Islet precursor cell (in vitro differentiated cells): ENCODE data around the gene PTPRN2.

Experiments
- DNase-seq: peaks from one replicate; pipeline ENCODE4 v3.0.0-alpha.2; 2018

The PTPRN2 gene

DNA sequence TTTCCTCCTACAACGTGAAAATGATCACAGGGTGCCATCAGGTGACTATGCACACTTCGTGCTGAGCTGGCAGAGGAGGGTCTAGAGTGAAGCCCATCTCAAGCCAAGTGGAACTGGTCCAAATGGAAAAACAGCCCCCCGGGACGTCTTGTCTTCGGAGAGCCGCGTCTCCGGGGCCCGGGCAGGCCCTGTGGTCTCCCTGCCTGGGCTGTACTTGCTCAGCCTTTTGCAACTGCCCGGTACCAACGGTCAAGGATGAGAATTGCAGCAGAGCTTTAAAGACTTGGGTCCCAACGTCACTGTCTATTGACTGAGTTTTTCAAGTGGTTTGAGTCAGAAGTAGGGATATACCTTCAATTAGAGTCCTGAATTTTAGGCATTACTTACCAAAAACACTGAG, 315.5 kb downstream of the PTPRN2 start:
- DNase-seq: no peak

DNA sequence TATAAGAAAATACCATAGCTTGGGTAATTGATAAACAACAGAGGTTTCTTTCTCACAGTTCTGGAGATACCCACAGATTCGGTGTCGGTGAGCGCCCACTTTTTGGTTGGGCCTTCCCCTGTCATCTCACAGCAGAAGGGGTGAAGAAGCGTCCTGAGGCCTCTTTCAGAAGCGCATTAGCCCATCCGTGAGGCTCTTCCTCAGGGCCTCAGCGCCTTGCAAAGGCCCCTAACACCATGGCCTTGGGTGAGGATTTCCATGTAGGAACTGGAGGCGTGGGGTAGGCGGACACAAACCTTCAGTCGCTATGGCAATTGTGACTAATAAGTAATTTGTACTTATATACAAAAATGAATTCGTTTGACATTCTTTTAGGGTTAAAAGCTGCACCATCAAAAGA, 316.0 kb downstream of the PTPRN2 start:
- DNase-seq: no peak

DNA sequence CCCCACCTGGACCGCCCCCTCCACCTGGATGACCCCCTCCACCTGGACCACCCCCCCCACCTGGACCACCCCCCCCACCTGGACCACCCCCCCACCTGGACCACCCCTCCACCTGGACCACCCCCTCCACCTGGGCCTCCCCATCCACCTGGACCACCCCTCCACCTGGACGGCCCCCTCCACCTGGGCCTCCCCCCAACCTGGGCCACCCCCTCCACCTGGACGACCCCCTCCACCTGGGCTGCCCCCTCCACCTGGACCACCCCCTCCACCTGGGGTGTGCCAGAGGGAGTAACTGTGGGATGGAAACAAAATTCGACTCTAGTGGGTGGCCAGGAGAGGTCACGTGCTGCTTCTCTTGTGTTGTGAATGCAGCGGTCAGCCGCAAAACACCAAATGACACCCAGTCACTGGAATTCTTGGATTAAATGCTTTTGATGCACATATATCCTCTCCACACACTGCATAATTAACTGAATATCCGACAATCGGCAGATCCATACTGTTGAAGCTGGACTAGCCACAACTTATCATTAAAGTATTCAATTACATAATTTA, 316.7 kb downstream of the PTPRN2 start:
- no peak for DNase-seq

DNA sequence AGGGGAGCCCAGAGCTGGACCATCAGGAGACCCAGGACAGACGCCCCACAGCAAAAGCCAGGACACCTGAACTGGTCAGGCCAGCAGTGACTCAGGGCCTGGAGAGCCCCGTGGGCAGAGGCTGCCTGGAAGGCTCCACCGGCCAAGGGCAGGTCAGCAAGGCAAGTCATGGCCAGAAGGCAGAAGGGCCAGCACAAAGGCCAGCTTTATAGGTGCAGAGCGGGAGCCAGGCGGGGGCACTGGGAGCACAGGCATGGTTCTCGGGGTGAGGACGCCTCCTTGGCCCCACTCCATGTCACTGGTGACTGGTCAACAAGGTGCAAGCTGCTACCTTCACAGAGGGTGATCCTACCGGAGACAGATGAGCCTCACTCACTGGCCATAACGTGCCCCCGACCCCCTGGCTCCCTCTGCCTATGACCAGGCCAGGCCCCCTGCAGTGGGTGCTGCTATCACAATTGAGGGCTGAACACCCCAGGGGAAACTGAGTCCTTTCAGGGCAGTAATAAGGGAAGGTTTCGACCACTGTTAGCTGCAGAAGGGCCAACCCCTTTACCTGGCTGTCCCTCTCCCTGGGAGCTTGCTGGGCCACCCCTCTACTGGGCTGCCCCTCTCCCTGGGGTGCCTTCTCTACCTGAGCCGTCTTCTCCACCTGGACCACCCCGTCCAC, 317.4 kb downstream of the PTPRN2 start:
- no peak for DNase-seq

DNA sequence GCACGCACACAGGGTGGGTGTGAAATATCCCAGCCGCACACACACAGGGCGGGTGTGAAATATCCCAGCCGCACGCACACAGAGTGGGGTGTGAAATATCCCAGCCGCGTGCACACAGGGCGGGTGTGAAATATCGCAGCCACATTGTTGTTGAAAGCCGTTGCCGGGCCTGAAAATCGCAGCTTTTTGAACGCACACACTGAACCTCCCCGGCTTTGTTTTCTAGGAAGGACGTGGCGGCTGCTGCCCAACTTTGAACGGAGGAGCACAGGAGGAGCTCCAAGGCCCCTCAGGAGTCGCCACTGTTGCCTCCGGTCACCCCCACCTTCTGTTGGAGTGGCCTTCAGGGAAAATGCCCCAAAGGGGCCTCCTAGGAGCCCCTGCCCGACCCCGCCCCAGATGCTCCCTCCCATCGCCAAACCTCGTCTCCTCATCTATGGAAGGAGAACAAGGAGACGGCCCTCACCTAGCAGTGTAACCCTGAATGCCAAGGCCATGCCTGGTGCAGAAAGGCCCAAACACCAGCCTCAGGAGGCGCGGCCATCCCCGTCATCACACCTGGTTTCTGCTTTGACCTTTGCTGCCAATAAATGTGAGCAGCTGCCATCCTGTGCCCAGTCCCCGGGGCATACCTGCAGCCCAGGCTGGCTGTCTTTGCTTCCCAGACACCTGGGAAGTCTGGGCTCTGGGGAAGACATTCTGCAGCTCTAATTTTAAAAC, 318.6 kb downstream of the PTPRN2 start:
- no peak for DNase-seq

DNA sequence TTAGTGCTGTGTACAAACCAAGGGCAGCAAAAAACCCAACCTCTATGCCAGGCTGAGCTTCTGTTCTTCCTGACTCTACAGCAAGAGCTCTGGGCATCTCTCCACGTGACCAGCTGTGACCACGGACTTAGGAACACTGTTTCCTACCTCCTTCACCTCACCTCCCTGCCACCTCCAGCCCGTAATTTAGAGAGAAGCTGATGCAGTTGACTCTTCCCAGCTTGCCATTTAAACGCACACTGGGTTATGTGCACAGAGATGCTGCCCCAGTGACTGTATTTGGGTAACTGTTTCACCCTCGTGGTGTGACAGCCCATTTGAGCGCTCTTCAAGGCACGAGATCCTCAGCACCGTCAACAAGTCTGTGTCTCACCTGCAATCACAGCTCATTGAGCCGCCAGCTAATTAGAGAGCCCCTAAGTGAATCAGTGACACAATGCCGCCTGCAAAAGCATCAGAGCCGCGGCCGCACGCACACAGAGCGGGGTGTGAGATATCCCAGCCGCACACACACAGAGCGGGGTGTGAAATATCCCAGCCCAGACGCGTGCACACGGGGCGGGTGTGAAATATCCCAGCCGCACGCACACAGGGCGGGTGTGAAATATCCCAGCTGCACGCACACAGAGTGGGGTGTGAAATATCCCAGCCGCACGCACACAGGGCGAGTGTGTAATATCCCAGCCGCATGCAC, 319.7 kb downstream of the PTPRN2 start:
- DNase-seq: no peak

DNA sequence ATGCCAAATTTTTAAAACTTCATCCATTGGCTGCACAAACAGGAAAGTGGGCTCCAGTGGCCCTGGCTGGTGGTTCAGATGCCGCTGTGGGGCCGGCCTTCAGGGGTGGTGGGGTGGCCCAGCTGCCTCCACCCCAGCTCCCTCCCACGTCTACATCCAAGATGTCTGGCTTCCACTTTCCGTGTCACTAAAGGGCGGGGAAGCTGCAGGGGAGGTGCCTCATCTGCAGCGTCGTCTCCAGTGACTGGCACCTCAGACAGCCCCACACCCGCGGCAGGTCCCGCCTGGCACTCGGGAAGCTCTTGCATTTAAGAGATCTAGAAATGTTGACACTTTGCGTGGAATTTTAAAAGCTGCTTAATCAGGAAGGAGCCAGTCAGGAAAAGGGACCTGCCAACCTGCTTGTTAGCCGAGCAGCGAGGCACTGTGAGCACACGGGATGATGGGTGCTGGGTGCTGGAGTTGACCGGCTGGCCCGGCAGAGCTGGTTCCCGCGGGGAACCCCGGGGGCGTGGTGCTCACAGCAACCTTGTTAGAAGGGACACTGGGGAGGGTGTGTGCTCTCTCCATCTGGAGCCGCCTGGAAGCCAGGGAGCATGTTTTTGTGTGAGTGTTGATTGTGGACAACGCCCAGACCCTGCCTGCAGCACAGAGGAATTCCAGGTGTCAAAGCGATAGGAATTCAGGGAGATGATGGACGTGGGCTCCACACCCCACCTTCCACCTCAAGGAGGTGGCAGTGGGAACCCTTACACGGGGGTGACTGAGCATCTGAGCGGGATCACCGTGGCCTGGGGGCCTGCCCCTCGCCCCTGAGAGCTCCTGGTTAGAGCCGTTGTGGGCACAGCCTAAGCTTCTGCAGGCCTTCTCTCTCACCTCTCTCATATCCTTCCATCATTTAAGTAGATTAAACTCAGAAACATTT, 320.5 kb downstream of the PTPRN2 start:
- no peak for DNase-seq

DNA sequence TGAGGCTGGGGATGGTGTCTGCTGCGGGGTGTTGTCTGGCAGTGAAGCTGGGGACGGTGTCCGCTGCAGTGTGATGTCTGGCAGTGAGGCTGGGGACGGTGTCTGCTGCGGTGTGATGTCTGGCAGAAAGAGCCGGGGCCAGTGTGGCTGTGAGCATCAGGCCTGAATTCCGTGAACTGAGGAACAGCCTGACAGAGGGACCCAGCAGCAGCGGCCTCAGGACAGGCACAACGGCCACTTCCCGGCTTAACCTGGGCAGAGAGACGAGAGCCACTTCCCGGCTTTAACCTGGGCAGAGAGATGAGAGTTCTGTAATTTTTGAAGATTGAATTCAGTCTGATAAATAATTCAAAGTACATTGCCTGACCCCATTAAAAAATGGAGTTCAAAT, 321.2 kb downstream of the PTPRN2 start:
- DNase-seq: no peak

DNA sequence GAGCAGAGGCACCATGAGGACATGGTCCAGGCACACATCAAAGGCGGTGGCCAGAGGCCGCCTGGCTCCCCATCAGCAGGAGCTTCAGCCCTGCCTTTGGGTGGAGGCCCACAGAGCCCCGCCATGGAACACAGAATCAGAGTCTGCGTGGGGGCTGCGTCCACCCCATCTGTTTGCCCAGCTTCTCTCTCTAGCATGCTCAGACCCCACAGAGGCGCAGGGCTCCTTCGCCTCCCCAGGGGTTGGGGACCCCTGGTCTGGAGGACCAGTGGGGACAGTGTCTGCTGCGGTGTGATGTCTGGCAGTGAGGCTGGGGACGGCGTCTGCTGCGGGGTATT, 321.9 kb downstream of the PTPRN2 start:
- DNase-seq: no peak

DNA sequence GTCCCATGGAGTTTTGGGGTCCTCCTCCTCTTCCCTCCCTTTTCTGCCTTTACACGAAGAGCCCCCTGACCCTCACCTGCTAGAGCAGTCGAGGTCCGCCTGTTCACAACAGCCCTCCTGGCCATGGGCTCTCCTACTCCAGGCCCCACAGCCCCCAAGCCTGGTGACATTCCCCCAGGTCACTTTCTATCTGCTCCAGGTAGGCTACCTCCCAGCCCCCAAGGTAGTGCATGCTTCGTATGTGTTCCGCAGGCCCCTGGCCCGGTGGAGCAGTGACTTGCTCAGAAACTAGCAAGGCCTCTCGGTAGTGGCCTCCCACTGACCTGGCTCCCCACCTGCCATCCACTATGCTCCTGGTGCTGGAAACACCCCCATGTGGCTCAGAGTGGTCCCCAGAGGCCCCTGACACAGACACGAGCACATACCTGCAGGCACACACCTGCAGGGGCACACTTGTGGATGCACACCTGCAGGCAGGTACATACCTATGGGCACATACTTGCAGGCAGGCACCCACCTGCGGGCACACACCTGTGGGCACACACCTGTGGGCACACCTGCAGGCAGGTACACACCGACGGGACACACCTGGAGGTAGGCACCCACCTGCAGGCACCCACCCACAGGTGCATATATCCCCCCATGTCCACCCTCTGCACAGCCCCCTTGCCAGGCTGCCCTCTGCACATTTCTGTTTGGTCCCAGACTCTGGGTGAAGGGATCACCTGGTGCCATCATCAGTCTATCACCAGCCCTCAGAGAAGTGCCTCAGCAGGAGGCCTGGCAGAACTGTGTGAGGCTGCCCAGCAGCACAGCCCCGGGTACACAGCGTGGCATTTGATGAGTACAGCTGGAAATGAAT, 322.5 kb downstream of the PTPRN2 start:
- DNase-seq: no peak

DNA sequence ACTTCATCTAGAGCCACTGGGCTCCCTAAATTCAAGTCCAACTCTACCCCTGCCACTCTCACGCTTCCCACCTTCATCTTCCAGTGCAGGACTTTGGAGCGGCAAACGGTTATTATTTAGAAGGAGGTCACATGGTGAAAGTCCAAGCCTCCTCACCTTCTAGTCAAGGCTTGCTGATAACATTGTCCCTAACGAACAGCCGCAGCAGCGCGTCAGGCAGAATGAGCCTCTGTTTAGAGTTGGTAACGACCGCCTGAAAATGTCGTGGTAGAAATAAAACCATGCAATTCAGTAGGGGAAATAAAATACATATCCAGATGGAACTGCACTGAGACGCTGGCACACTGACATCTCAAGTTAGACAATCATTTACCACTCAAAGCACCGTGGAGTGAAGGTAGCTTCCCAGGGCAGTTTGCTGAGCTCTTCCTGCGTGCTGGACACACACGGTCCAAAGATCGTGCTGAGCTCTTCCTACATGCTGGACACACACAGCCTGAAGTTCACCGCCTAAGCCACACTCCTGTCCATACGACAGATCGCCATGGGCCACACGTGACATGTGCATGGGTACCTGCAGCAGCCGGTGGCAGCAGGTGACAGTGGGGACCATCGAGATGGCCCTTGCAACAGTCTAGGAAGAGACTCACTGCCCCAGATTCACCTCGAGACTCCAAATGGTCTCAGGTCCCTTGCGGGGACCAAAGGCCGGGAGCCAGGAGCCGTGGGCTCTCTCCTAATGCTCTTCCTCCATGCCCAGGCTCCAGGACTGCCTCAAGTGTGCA, 323.5 kb downstream of the PTPRN2 start:
- DNase-seq: no peak

DNA sequence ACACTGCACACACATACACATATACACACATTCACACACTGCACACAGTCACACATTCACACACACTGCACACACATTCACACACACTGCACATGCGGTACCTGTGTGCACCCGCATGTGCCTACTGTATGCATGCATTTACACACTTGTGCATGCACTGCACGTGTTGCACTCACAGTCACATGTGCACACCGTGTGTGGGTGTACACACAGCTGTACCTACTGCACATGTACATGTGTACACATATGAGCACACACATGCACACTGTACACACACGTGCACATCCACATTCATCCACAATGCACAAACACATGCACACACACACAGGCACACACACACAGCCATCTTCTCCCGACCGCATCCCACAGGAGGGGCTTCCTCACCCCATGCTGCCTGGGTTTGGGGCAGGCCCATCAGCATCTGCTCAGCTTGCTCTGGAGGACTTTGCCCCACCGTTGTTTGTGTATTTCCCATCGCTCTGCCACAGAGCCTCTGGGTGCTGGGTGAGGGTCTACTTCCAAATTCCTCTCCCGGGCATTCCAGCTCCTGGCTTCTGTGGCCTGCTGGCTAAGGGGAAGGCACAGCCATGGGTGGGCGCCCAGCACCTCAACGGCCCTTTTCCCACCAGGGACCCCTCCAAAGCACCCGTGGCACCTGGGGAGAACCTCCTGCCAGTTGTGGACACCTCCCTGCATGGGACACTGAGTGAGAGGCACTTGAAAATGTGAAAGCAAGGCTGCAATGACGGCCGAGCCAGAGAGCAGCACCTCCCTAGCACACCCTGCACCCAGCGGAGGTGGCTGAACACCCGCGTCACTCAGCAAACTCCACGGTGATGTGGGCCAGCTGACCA, 324.3 kb downstream of the PTPRN2 start:
- no peak for DNase-seq

DNA sequence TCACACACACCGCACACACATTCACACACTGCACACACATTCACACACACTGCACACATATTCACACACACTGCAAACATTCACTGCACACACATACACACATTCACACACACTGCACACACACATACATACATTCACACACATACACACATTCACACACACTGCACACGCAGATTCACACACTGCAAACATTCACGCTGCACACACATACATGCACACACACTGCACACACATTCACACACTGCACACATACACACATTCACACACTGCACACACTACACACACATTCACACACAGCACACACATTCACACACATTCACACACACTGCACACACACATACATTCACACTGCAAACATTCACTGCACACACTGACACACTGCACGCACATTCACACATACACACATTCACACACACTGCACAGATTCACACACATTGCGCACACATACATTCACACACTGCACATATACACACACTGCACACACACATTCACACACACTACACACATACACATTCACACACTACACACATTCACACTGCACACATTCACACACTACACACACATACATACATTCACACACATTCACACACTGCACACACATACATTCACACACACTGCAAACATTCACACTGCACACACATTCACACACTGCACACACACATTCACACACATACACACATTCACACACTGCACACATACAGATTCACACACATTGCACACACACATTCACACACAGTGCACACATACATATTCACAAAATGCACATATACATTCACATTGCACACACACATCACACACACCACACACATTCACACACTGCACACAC, 325.1 kb downstream of the PTPRN2 start:
- DNase-seq: no peak

DNA sequence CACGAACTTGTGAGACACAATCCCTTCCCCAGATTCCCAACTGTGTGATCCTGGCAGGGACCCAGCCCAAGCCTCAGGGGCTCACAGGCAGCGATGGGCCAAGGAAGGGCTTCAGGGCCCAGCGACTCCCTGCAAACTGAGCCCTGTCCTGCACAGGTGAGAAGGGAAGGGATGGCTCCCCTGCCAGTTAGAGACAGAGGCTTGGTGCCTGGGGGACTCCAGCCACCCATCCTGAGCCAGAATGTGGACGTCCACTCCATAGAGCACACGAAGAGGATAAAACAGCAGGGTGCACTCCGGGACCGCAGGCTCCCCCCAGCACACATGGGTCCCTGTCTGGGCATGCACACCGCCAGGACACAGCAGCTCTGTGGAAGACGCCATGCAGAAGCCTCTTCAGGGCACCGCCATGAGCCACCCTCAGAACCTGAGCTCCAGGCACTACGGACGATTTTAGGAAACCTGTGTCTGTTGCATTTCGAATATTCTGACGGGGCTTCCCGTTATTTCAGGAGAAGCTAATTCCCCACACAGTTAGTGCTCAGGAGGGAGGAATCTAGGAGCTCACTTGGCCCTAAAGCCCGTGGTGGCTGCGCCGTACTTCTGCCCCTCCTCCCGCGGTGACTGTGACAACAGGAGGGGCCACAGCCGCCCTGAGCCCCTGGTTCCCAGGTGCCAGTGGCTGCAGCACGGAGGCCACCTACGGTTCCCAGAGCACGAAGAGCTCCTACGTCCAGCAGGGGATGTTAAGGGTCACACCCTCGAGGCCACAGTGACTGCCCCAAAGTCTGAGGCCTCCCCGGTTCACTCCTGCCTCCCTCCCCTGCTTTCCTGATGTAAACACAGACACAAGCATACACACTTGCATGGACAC, 326.0 kb downstream of the PTPRN2 start:
- DNase-seq: no peak

DNA sequence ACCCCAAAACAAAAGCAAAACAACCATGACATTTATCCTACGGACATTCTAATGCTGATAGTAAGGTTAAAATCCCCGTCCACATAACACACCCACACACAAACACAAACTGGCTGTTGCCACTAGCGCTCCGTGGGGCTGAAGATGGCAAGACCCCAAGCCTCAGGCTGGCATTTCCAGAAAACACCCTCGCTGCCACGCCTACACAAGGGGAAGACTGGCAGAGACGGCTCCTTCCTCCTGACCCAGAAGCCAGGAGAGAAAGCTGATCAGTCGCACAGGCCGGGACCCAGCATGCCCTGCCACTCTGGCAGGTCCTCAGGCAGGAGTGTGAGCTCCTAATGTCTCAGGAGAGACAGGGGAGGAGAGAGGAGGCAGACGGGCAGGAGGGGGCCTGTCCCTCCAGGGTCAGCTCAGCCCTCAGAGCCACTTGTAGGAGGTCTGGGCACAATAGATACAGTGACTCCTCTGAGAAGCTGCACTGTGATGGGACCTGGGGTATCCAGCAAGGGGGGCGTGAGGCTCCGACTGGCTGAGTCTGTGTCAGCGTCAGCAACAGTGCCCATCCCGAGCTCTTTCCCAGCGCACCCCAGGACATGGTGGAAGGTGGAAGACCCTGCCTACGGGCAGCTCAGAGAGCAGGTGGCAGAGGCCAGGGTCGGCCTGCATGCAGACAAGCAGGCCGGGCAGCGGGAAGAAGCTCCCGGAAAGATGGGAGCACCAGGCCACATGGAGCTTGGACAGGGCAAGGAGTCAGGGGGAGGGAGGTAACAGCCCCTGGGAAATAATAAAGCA, 326.9 kb downstream of the PTPRN2 start:
- no peak for DNase-seq

DNA sequence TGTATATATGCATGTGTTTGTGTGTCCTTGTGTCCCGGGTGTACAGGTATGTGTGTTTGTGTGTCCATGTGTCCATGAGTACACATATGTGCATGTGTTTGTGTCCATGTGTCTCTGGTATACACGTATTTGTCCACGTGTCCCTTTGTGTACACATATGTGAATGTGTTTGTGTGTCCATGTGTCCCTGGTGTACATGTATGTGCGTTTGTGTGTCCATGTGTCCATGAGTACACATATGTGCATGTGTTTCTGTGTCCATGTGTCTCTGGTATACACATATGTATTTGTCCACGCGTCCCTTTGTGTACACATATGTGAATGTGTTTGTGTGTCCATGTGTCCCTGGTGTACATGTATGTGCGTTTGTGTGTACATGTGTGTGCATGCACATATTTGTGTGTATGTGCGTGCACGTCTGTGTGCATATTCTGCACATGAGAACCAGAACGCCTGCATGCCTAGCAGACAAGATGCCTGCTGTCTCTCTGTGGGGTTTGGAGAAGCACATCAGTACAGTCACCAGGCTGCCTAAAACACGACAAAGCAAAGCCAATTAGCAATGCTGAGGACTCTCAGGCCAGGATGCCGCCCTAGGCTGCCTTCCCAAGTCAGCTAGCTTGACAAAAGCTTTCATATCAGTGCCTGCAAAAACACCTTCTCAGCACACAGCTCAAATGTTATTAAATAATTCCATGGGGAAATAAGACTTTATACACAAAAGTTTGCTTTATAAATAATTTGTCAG, 327.8 kb downstream of the PTPRN2 start:
- DNase-seq: no peak

DNA sequence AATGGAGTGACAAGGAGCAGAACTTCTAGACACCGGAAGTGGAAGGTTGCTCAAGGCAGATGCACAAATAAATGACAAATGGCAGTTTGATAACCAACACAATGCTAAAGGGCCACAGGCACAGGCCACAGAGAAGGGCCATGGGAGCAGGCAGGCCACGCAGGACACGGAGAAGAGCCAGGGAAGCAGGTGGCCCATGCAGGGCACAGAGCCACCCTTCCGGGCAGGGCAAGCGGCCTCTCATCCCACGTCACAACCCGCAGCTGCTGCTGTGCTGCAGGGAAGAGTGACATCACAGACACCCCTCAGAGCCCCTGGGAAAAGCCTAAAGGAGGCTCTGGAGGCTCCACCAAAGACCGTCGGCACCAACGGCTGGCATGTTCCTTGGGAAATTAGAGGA, 328.5 kb downstream of the PTPRN2 start:
- DNase-seq: no peak
